Esophagus mucosa (tissue), 1 donor: ENCODE data around the gene HSF5. TPM values are rescaled to one million over a fixed set of nuclear protein-coding genes. Genes with fewer than 3 reads are reported as not detected.
A peak's percentile ranks its signal among the peaks of the same experiment; 100 is the strongest.
"Not testable (repeated sequence)": the region's sequence is repeated elsewhere in the genome, so short reads cannot be mapped to it uniquely, and the experiment has no call there.

Experiments used
- ATAC-seq: fragments of 200-7000 bp; cut with Tn5 transposase; one replicate; pipeline ENCODE4 v1.9.1; 2020
- total RNA-seq: library from RNA; stranded (reverse); gene quantifications from one replicate; pipeline ENCODE4 v1.2.4, GENCODE V29; 2023
- donor health status: DM: yes; HTN: yes; CAD: no.

The HSF5 gene
- total RNA-seq, 1 donor from 2014 or later, result not detected

DNA sequence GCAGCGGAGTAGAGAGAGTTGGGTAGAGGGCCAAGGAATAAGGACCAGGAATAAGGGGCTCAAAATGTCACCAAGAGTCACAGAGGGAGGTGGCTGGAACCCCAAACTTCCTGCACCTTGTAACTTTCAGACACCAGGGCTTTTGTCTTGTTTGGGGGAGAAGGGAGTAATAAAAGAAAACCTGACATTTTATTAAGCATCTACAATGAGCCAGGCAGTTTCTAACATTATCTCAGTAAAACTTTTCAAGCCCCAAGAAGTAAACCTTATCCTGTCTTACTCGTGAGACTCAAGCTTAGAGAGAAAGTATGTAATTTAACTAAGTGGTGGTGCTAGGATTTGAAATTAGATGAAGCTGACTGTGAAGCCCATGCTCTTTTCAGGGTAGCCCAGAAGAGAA, 27.1 kb upstream of the HSF5 start:
- ATAC-seq, result no peak

DNA sequence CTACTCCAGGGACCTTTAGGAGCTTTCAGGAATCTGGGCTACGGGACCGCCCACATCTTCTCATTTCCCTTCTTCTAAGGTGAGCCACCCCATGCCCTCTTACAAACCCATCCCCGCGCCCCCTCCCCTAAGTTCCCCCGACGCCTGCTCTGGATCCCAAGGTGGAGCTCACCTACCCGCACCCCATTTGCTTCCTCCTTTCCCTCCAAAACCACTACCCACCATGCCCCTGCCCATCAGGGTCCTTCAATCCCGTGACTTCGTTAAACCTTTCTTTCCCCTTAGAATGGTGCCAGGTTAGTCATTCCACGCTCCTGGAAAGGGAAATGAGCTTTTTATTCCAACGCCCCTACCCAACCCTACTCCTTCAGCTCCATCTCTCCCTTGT, 26.6 kb upstream of the HSF5 start:
- no peak for ATAC-seq

DNA sequence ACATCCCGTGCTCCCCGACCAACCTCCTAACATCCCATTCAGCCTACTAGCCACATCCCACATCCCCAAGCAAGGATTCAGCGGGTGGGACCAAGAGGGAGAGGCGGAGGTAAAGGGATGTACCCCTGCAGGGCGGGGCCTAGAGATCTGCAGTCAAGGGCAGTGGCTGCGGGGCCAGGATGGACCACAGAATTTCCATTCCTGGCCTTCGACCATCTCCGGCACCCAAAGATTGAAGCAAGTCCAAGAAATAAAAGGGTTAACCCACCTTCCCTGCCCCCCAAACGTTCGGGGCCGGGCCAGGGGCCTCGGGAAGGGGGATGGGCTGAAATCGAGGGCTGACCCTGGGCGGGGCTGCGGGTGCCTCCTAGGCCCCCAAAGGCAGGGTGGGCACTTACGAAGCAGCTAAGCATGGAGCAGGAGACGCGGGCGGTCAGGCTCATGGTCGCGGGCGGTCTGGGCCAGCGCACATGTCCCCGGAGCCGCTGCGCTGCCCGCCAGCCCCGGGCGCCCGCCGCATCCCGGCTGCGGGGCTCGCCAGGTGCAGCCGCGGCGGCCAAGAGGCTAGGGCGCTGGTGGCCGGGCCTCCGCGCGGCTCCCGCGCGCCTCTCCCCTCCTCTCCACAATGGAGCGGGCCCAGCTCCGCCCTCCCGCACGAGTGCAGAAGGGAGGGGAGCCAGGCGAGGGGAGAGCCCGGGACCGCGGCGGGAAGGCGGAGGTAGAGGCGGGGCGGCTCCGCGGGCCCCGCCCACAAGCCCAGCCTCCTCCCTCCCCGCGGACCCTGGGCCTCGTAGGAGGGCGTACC, 26.0 kb upstream of the HSF5 start, which contains the start of gene MTMR4:
TSS of gene MTMR4 (minus strand) at position 674 of the 805 bp plus-strand sequence. CDS start at position 443, 231 bp downstream.
- peak; percentile 46 for ATAC-seq

DNA sequence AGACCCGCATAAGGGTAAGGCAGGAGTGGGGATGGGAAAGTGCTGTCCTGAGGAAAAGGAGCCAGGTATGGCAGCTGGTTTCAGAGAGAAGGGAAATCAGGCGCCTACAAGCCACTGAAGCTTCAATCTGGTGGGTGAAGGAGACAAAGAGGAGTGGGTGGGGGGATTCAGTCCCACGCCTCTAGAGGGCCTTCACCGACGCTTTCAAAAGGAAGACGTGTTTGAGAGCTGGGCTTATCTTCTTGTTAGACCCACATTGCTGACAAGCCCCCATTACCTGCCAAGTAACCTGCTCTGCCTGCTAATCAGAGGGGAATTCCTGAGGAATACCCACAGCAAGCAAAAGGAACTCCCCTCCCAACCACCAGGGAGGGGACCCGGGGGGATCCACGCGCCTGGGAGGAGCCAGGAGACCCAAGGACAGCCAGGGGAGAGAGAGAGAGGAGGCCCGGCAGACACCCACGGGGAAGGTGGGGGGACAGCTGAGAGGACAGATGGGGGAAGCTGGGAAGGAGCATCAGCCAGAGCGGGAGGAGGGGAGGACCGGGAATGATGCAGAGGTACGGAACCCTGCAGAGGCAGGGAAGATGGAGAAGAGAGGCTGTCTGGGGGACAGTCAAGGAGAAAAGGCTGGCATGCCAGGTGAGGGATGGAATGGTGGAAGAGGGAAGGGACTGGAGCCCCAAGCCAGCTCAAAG, 25.2 kb upstream of the HSF5 start:
- ATAC-seq, result no peak

DNA sequence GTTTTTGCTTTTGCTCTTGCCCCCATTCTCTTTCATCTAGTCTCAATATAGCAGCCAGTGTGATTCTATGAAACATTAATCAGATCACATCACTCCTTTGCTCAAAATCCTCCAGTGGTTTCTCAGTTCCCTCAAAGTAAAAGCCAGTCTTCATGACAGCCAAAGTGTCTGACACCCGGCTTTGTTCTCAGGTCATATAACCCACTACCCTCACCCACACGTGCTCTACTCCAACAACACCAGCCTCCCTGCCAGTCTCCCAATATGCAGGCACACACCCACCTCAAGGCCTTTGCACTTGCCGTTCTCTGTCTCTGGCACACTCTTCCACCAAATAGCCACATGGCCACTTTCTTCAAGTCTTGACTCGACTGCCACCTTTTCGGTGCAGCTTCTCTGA, 21.9 kb upstream of the HSF5 start:
- no peak for ATAC-seq

DNA sequence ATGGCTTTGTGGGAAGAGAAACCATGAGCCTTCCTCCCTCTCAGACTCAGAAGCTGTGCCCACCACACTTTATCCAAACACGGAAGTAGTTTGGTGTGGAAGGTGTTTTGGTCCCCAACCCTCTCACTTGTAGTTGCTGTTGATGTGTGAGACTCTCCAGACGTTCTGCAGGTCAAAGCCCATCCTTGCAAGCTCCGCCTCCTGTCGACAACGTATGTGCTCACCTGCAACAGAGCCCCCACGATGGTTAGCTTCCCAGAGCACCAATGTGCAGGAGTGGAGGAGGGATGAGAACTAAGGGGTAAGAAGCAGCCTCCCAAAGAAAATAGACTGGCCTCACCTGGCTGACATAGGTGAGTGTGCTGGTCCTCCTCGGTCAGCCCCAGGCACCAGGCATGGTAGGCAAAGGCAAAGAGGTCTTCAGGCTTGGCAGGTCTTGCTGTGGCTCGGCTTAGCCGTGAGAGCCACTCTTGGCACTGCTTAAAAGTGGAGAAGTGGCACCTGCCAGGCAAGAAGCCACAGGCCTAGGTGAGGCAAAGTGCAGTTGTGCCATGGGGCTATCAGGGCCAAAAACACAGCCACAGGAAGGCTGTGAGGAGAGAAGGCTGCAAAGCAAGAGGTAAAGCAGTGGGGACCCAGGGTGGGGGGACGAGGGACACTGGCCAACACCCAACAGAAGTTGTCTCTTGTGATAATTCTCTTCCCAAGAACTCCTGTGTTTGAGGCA, 20.3 kb upstream of the HSF5 start:
- no peak for ATAC-seq

DNA sequence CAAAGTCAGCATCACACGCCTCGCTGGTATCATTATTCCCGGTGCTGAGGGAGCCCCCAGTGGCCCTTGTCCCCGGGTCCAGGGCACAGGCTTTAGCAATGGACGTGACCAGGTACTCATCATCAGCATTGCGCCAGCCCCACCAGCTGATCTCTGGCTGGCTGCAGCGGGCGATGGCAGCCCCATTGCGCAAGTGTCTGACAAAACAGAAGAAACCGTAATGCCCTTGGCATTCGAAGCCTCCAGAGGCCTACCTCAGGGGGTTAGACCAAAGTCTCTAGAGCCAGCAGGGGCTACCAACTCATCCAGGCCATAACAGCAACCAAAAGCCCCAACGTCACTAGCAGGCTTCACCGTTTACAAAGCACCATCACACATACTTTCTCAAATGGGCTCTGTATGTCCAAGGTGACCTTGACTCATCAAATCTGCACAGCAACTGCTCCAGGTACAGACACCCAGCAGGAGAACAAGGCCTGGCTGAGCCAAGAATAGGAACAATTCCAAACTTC, 19.0 kb upstream of the HSF5 start:
- no peak for ATAC-seq

DNA sequence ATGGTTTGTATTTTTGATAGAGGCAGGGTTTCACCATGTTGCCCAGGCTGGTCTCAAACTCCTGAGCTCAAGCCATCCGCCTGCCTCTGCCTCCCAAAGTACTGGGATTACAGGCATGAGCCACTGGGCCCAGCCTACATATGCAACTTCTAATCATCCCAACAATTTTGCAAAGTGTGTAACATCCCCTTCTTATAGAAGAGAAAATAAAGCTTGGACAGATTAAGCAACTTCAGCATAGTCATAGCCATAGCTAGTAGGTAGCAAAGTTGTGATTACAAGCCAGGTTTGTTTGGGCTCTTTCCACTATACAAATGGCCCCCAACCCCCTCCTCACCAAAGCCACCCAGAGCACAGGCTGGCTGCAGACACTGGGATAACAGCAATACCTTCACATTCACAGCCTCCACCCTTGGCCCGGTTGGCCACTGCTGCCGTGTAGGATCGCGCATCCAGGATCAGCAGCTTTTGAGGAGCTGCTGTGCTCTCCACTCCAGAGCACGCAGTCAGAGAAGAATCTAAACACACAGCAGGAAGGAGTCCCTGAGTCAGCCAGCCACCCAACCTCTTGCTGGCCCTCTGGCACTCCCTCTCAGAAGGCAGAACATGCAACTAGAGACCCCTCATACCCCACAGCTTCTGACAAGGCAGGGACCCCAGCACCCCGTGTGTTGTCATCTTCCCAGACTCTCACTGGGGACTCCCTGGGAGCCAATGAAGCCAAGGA, 18.3 kb upstream of the HSF5 start:
- ATAC-seq, result no peak

DNA sequence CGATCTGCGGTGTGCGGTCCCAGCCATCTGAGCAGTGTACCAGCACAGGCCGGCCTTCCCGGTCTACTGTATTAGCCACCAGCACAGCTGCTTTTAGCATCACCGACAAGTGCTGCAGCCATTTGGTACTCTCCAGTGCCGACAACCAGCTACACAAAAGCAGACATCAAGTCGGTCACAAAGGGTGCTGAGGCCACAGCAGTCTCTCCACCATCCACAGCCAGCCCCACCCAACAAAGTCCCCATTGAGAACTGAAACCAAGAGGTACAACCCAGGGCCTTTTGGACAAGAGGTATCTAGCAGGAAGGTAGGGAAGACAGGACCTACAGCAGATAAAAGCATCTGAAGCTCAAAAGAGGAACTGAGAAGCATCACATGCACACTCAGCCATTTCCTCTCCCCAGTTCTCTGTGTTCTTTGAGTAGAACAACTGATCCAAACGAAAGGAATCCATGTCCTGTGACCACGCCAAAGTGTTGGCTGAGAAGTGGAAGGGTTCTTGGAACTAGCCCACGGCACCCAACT, 16.7 kb upstream of the HSF5 start:
- ATAC-seq, result peak; percentile 31

DNA sequence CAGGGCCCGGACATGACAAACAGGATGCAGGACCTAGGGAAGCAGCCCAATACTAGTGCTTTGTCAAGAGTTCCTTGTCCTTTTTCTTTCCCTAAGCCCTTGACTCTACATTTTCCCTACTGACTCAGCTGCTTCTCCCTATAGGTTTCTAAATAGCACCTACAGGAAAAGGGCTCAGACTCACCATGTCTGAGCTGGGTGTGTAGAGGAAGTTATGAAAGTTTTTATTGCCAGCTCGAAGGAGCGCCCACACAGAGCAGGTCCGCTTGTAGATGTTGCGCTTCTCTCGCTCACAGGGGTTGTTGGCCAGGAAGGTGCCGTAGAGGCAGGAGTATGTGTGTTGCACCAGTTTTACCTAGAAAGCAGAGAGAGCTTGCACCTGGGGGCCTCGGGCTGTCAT, 15.7 kb upstream of the HSF5 start:
- ATAC-seq, result peak; percentile 33

DNA sequence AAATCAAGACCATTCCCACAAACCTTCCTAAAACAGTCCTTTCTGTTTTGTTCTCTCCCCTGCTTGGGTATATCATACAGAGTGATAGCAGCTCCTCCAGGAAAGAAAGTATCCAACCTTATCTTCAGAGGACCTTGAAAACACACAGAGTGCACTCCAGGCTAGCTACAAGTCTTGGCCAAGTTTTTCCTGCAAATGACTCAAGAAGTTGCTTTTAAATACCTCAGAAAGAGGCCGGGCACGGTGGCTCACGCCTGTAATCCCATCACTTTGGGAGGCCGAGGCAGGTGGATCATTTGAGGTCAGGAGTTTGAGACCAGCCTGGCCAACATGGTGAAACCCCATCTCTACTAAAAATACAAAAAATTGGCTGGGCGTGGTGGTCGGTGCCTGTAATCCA, 14.9 kb upstream of the HSF5 start:
- not testable (repeated sequence) for ATAC-seq

DNA sequence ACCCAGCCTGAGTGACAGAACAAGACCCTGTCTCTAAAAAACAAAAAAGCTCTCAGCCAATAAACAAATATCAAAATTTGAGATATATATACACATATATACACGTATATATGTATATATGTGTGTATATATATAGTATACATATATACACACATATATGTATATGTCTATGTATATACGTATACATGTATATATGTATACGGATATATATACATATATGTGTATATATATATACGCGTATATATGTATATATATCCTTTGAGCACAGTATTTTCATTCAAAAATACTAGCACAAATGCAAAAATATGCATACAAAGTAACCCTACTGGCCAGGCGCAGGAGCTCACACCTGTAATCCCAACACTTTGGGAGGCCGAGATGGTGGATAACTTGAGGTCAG, 13.2 kb upstream of the HSF5 start:
- no peak for ATAC-seq

DNA sequence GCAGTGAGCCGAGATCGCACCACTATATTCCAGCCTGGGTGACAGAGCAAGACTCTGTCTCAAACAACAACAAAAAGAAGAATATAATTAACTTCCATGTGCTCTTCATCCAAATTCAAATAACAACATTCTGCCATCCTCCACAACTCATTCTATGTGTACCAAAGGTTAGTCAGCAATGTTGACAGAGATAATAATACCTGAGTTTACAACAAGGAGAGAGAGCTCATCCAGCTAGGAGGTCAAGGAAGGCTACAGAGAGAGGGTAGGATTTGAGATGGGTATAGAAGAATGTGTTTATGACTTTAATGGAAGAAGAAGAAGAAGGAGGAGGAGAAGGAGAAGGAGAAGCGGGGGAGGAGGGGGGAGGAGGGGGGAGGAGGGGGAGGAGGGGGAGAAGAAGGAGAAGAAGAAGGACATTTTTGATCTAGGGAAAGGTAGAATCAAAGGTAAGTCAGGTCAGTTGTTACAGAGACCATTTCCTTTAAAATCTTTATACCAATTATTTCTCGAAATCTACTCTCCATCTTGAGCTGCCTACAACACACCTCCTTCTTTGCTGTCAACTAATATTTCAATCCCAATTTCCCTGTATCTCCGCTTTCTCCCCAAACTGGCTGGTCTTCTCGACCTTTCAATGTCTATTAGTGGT, 10.1 kb upstream of the HSF5 start:
- no peak for ATAC-seq

DNA sequence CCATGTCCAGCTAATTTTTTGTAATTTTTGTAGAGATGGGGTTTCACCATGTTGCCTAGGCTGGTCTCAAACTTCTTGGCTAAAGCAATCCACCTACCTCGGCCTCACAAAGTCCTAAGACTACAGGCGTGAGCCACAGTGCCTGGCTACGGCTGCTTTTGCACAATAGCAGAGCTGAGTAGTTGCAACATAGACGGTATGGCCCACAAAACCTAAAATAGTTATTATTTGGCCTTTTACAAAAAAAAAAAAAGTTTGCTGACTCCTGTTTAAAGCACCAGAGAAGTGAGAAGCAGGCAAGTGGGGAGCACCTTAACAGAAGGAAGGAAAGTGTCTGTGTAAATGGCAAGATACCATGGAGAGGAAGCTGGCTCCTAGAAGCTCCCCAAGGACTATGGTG, 5.3 kb upstream of the HSF5 start:
- no peak for ATAC-seq

DNA sequence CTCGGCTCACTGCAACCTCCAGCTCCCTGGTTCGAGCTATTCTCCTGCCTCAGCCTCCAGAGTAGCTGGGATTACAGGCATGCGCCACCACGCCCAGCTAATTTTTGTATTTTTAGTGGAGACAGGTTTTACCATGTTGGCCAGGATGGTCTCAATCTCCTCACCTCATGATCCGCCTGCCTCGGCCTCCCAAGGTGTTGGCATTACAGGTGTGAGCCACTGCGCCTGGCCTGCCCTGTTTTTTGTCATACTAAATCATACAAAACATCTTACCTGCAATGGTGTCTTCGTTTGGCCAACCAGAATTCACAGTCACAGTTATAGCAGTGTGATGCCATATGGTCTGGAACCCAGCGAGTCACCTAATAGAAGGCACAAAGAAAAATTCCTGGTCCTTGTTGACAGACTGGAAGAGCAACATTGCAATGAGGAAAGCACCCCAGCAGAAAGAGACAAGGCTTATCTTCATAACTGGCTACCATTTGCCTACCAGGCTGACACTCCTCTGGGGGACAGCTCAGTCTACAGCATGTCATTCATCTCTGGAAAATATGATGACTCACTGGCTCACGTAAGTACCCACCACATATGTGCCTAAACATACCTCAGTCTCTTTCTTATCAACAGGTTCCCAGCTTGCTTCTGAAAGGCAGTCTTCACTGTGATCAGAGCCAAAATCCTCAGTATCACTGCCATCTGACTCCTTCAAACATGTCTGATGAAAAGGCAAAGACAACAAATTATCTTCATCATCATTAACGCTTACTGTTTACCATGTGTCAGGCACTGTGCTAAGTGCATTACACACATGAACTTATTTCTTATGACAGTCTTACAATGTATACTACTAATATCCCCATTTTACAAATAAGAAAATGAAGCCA, 4.3 kb upstream of the HSF5 start:
- peak; percentile 69 for ATAC-seq

DNA sequence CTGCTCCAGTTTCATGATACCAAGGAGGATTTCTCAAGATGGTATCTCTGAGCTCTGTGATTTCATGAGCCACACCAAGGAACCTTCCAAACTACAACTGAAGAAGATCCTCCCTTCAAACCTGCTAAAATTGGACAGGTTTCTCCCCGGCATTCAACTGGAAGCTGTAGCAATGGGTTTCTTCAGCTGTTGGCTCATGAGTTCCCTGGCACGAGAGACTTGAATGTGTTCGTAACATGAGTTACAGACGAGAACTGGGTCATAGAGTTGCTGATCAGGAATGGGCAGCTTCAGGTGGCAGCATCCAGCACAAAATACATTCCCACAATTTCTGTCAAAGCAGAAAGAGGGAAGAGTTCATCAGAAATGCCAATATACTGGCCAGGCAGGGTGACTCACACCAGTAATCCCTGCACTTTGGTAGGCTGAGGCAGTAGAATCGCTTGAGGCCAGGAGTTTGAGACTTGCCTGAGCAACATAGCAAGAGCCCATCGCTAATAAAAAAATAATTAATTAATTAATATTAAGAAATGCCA, 3.4 kb upstream of the HSF5 start:
- no peak for ATAC-seq

DNA sequence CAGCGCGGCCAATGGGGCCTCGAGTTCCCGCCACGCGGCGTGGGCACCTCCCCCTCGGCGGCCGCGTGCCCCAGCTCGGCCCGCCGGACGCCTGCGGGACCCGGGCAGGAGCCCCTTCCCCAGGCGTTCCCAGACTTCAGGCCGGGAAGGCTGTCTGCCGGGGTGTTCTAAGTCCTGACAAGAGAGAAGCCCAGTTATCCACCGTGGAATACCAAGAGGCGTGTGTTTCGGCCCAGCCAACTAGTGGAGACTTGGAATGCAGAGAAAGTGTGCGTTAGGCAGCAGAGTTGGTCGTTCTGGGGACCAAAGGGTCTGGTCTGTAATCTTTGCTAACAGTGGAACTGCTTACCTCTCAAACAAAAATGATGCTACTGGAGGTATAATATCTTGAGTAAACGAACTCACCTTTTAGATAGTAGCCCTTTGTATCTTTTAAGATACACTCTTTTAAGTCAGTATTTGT, 251 bp upstream of the HSF5 start:
- ATAC-seq, result no peak

DNA sequence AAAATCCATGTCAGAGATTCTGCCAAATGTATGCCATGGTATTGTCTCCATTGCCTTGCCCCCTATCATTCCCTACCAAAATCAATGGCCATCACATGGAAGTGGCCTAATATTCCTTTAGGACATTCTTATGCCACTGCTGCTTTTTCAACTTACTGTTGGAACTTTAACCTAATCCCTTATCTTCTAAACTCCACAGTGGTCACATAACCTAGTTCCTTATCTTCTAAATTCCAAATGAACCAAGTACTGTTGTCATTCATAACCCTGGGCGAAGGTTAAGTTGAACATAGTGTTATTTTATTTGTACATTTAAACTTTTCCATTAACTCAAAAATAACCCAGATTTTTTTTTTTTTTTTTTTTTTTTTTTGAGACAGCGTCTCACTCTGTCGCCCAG, 3.6 kb downstream of the HSF5 start:
- no peak for ATAC-seq

DNA sequence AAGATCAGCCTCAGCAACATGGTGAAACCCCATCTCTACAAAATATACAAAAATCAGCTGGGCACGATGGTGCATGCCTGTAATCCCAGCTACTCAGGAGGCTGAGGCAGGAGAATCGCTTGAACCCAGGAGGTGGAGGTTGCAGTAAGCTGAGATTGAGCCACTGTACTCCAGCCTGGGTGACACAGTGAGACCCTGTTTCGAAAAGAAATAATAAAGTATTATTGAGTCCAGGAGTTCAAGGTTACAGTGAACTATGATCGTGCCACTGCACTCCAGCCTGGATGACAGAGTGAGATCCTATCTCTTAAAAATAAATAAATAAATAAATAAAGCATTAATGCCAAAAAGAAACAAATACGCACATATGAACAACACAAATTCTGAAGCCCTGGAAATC, 6.4 kb downstream of the HSF5 start:
- ATAC-seq, result not testable (repeated sequence)

DNA sequence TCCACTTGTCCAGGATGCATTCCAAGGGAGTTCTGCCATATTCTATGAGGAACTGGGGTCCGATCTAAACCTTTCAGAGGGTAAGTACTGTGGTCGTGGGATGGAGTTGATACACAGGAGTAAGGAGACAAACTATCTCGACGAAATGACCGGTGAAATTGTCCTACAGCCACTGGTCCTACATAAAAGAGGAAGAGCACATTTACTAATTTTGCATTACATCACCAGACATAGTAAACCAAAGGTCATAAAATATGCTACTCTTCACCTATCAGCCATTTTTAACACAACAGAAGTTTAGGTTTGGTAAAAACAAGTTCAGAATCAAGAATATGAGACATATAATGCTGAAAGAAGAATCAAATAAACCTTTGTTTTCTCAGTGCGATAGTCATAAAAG, 8.1 kb downstream of the HSF5 start:
- ATAC-seq, result no peak
